Measurements from ENCODE around the gene USP47.
"Not testable (repeated sequence)": the region's sequence is repeated elsewhere in the genome, so short reads cannot be mapped to it uniquely, and the experiment has no call there.

USP47 gene

GRCh38 chr11:11821899-11822298 lies 19.9 kb upstream of the USP47 start (continued):
- TF ChIP-seq POU6F1 (CRISPR knock-in tag; IDR thresholded peaks at IDR 0.05; ENCODE audit: borderline replicate concordance, low read depth) = no peak

- TF ChIP-seq TCF4 (CRISPR knock-in tag; IDR thresholded peaks at IDR 0.05; ENCODE audit: borderline replicate concordance) (no peak), ZC3H10 (CRISPR knock-in tag; IDR thresholded peaks at IDR 0.05) (no peak), TOX (CRISPR knock-in tag; IDR thresholded peaks at IDR 0.05; ENCODE audit: borderline replicate concordance) (no peak), CSDC2 (CRISPR knock-in tag; IDR thresholded peaks at IDR 0.05) (no peak), ZFP30 (CRISPR knock-in tag; IDR thresholded peaks at IDR 0.05) (no peak), PPARA (CRISPR knock-in tag; IDR thresholded peaks at IDR 0.05; ENCODE audit: borderline replicate concordance) (no peak), ISL1 (CRISPR knock-in tag; IDR thresholded peaks at IDR 0.05) (no peak), ZFP3 (CRISPR knock-in tag; IDR thresholded peaks at IDR 0.05) (no peak), ZNF70 (CRISPR knock-in tag; IDR thresholded peaks at IDR 0.05) (no peak), OSR1 (CRISPR knock-in tag; IDR thresholded peaks at IDR 0.05) (no peak), CSRNP3 (CRISPR knock-in tag; IDR thresholded peaks at IDR 0.05) (no peak), SNAI2 (CRISPR knock-in tag; IDR thresholded peaks at IDR 0.05) (no peak), PATZ1 (CRISPR knock-in tag; IDR thresholded peaks at IDR 0.05; ENCODE audit: borderline replicate concordance) (no peak)
- ATAC-seq = no peak
Measured at GRCh38 chr11:11822946-11823345, 18.8 kb upstream of the USP47 start.

- TF ChIP-seq ZFP30 (CRISPR knock-in tag; IDR thresholded peaks at IDR 0.05) (no peak), SNAI2 (CRISPR knock-in tag; IDR thresholded peaks at IDR 0.05) (no peak), ZNF565 (CRISPR knock-in tag; conservative IDR thresholded peaks at IDR 0.05; ENCODE audit: low read depth) (no peak), ZC3H10 (CRISPR knock-in tag; IDR thresholded peaks at IDR 0.05) (no peak), BACH2 (CRISPR knock-in tag; IDR thresholded peaks at IDR 0.05; ENCODE audit: borderline replicate concordance) (no peak), ZNF8 (CRISPR knock-in tag; IDR thresholded peaks at IDR 0.05) (no peak), ISL1 (CRISPR knock-in tag; IDR thresholded peaks at IDR 0.05) (no peak), OSR1 (CRISPR knock-in tag; IDR thresholded peaks at IDR 0.05) (no peak), ESRRG (CRISPR knock-in tag; IDR thresholded peaks at IDR 0.05) (no peak), ZNF70 (CRISPR knock-in tag; IDR thresholded peaks at IDR 0.05) (no peak), CSDC2 (CRISPR knock-in tag; IDR thresholded peaks at IDR 0.05) (no peak), PATZ1 (CRISPR knock-in tag; IDR thresholded peaks at IDR 0.05; ENCODE audit: borderline replicate concordance) (no peak), TOX (CRISPR knock-in tag; IDR thresholded peaks at IDR 0.05; ENCODE audit: borderline replicate concordance) (no peak)
Measured at GRCh38 chr11:11826260-11826659, 15.5 kb upstream of the USP47 start.

GRCh38 chr11:11827272-11827671 lies 14.5 kb upstream of the USP47 start:
- no peak for ATAC-seq
- TF ChIP-seq PATZ1 (CRISPR knock-in tag; IDR thresholded peaks at IDR 0.05; ENCODE audit: borderline replicate concordance) = no peak
- TF ChIP-seq CSDC2 (CRISPR knock-in tag; IDR thresholded peaks at IDR 0.05) = no peak

More at GRCh38 chr11:11826260-11826659, 15.5 kb upstream of the USP47 start:
- no peak for ATAC-seq

GRCh38 chr11:11831406-11831805 lies 10.4 kb upstream of the USP47 start:
- not testable (repeated sequence) for ATAC-seq

All from SK-N-SH treated with all-trans-retinoic acid at 6 μM for 48 hours (cell line).